AG04450 (cell line): Measurements from ENCODE around the gene BCO2. TPM values are rescaled to one million over a fixed set of nuclear protein-coding genes. Genes with fewer than 3 reads are reported as not detected.

ENCODE experiments used
- CTCF ChIA-PET: fragments of 300-600, 350-600 bp; formaldehyde crosslinking; extraction: SDS; loops from one replicate; lab custom pipeline; 2022; ENCODE audit warnings: antibody characterized with exemption, inconsistent platforms; lab: Charles Lee
- POLR2A ChIA-PET: fragments of 350-600 bp; formaldehyde crosslinking; extraction: SDS; loops from one replicate; lab custom pipeline; 2021; ENCODE audit warnings: antibody characterized with exemption, inconsistent platforms; lab: Yijun Ruan, JAX
- DNase-seq: peaks from one replicate; pipeline ENCODE4 v3.0.0-alpha.2; 2011; ENCODE audit warnings: low read depth, low spot score
- H3K27ac ChIP-seq: one replicate; pipeline ENCODE4 v1.5.1; 2012; ENCODE audit warnings: low read depth, low read length, control low read depth
- H3K27me3 ChIP-seq: one replicate; pipeline ENCODE4 v1.6.0; 2012; ENCODE audit warnings: low read length; ENCODE audit not compliant: control insufficient read depth, insufficient read depth
- H3K4me3 ChIP-seq: 2 replicates; pipeline ENCODE4 v1.5.1; 2011; ENCODE audit warnings: mild to moderate bottlenecking, low read depth, low read length, control low read depth
- H3K9me3 ChIP-seq: 2 replicates; pipeline ENCODE4 v1.5.1; 2012; ENCODE audit warnings: low read length; ENCODE audit not compliant: control insufficient read depth, insufficient read depth
- polyA plus RNA-seq: library from polyadenylated mRNA; depleted of rRNA; stranded (reverse); fragments of >200 nt; gene quantifications from 2 replicates; pipeline ENCODE4 v1.2.3, GENCODE V29; 2011
- TF ChIP-seq, protein P1 (sequence below): IDR thresholded peaks from 2 replicates; pipeline ENCODE4 v1.5.1; 2011; ENCODE audit warnings: low read depth, low read length, control low read depth, inconsistent platforms

Gene BCO2
- polyA plus RNA-seq, 1 experiment, result 1.3 TPM

DNA sequence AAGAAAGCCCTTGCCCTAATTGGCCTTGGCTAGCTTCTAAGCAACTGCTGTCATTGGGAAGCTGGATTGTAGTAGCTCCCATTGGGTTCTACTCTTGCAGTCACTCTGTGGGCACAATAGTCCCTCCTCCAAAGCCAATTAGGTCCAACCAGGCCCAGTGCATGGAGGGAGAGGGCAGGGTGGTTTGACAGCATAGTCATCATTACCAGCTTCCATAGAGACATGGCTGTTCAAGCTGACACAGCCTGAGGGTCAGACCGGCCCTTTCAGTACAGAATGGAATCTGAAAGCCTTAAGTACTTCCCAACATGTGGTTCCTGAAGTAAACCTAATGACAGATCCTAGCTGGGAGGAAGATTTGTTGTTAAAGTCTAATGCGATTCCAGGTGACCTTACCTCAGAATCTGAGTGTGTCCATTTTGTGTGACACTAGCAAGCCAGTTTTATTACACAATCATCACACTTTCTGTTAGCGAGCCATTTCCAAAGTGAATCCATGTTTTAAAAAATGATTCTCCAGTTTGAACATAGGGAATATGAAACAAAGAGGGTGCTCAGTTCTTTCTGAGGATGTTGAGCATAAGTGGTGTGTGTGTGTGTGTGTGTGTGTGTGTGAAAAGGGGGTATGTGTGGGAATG, 78.4 kb downstream of the BCO2 start:
- CTCF ChIA-PET, result interaction anchor here (1.8 kb wide), 1 partner anchor 27 kb away, joined by 5 read pairs; no protein-coding TSS in a partner anchor
- no peak overlapping the region for H3K27ac ChIP-seq
- H3K4me3 ChIP-seq, result no peak overlapping the region
- no peaks in the 10 kb centered on the region for H3K27me3 ChIP-seq
- no peaks in the 10 kb centered on the region for H3K9me3 ChIP-seq
- POLR2A ChIA-PET, result no interaction called here
- TF ChIP-seq, protein P1, sequence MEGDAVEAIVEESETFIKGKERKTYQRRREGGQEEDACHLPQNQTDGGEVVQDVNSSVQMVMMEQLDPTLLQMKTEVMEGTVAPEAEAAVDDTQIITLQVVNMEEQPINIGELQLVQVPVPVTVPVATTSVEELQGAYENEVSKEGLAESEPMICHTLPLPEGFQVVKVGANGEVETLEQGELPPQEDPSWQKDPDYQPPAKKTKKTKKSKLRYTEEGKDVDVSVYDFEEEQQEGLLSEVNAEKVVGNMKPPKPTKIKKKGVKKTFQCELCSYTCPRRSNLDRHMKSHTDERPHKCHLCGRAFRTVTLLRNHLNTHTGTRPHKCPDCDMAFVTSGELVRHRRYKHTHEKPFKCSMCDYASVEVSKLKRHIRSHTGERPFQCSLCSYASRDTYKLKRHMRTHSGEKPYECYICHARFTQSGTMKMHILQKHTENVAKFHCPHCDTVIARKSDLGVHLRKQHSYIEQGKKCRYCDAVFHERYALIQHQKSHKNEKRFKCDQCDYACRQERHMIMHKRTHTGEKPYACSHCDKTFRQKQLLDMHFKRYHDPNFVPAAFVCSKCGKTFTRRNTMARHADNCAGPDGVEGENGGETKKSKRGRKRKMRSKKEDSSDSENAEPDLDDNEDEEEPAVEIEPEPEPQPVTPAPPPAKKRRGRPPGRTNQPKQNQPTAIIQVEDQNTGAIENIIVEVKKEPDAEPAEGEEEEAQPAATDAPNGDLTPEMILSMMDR, result no peak
- no peak for DNase-seq

DNA sequence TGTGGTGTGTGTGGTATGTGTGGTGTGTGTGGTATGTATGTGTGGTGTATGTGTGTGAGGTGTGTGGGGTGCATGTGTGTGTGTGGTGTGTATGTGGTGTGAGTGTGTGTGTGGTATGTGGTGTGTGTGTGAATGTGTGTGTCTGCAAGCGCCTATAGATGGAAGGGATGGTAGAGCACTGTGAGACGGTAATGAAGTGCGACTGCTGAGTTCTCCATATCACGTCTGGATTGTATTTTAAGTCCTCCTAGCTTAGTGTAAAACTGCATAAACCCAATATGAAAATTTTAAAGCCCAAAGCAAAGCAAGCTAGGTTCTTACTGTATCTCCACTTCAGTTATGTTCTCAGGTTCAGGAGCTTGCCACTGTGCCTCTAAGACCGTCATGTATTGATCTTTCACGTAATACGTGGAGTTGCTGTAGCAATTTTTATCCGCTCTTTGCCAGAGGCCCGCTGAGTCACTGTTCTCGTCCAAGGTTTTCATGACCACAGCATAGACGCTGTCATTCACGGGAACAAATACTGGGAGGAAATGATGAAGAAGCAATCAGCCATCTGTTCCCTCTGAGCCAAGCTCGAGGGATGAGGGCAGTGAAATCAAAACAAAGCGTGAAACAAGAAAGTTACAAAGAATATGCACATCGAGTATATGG, 79.9 kb downstream of the BCO2 start:
- TF ChIP-seq, protein P1, result no peak
- CTCF ChIA-PET, result interaction anchor here (1.1 to 1.5 kb wide), 2 partner anchors 25 to 142 kb away, joined by 4 to 6 read pairs; no protein-coding TSS in a partner anchor
- Histone ChIP-seq H3K27me3 (no peaks in the 10 kb centered on the region), H3K27ac (no peak overlapping the region), H3K9me3 (no peaks in the 10 kb centered on the region), H3K4me3 (no peak overlapping the region)
- no peak for DNase-seq
- POLR2A ChIA-PET, result no interaction called here

DNA sequence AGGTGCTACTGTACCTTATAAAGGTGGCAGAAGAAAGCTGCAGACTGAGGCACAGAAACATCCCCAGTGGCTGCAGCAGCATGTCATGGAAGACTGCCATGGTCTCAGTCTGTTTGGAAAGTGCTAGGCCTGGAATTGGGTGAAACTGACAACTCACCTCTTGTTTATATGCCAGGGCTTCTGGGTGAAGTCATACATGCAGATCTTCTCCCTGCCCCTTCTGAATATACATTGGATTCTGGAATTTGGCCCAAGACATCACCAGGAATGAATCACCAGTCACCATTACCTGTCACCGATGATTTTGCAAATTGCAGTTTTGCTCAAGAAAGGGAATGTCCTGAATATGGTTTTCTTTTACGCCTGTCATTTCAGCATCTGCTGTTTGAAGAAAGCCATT, 85.2 kb downstream of the BCO2 start, which contains the start of gene PLET1:
Gene PLET1 (minus strand): TSS at position 371 of the 400 bp plus-strand sequence. CDS start 271 bp downstream, at position 100.
- no peak for DNase-seq
- ChIA-PET POLR2A (no interaction called here), CTCF (interaction anchor here (1.5 kb wide), 2 partner anchors 19 to 41 kb away, joined by 4 read pairs; no protein-coding TSS in a partner anchor)
- Histone ChIP-seq H3K4me3 (no peak within 1 kb of the TSS), H3K9me3 (no peaks in the 10 kb centered on the region), H3K27ac (no peak within 1 kb of the TSS), H3K27me3 (no peaks in the 10 kb centered on the region)
- TF ChIP-seq, protein P1, result no peak

DNA sequence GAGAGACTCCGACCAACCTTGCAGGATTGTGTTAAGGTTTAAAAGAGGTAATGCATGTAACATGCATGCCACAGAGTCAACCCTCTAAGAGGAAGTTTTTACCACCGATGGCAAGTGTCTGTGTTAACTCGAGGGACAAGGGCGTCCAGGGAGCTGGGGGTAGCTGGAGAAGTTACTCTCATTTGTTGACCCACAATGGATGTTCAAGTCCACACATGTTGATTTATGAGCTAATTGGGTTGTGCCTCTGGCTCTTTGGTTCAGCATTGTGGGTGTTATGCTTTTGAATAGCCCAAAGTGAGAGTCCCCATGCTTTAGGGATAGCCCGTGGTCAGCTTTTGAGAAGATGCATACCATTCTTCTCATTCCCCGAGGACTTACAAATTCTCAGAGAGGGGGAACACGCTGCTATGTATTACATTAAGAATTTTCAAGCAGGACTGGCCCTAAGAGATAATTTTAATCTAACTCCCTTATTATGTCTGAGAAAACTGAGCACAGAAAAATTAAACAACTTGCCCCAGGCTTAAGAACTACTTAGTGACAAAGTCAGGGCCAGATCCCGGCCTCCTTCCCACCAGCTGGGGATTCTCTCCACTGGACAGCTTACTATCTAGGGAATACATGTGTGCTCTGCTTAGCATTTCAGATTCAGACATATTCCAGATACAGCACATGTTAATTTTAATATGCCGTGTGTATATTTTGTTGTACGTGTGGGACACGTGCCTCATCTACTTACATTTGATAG, 90.5 kb downstream of the BCO2 start:
- no peak for DNase-seq
- Histone ChIP-seq H3K27ac (no peak overlapping the region), H3K9me3 (no peaks in the 10 kb centered on the region), H3K4me3 (no peak overlapping the region), H3K27me3 (peaks cover under 1% of the 10 kb centered on the region)
- ChIA-PET CTCF (interaction anchor here (3.3 to 7.4 kb wide), 2 partner anchors 15 to 47 kb away, joined by 14 to 79 read pairs; no protein-coding TSS in a partner anchor), POLR2A (no interaction called here)
- TF ChIP-seq, protein P1, result no peak
